ENCODE data around the gene TEAD1. TPM values are rescaled to one million over a fixed set of nuclear protein-coding genes. Genes with fewer than 3 reads are reported as not detected.

Gene TEAD1
- total and polyA plus RNA-seq, 9 of the 15 experiments (the other 6 are each of a cell fraction or from before 2014, with no cell fraction given) = 1.7 to 17.7 (median 10.8) TPM

DNA sequence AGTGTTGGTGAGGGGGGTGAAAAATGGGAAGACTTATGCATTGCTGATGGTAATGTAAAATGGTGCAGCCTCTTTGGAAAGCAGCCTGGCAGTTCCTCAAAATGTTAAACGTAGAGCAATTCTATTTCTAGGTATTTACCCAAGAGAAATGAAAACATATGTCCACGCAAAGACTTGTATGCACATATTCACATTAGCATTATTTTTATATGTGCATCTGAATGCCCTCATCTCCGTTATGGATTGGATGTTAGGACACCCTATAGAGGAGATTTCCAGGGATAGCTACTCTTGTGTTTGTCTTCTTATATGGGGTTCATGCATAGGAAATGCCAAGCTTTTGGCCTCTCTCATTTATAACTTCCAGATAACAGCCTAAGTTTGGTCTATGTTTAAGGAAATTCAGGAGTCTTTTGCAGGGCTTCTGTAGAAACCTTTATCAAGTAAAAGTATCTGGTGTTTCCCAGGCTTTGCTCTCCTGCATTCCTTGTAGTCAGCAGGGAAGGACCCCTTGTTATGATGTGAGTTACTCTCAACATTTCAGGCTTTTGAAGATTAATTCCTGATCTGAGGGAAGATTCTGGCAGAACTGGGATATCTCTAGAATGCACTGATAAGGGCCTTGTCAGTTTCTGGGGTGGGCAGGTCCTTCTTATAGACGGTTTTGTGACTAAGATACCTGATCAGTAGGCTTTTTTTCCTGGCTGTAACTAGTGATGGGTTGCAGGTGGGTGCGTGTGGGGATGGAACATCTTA, 116.8 kb downstream of the TEAD1 start:
- ChIA-PET CTCF (ENCODE audit: low intra/inter-chr PET ratio) (no interaction called here), POLR2A (interaction anchor here (0.7 to 1.1 kb wide), 3 partner anchors 12 to 44 kb away, joined by 3 read pairs; no protein-coding TSS in a partner anchor)
- Histone ChIP-seq H3K4me2 (ENCODE audit: insufficient read depth, low read length) (no peak overlapping the region), H3K9me1 (ENCODE audit: control insufficient read depth, insufficient read depth, low read length) (no peaks in the 10 kb centered on the region), H3K79me2 (ENCODE audit: control insufficient read depth, insufficient read depth, low read length) (no peaks in the 10 kb centered on the region), H3K9ac (ENCODE audit: insufficient read depth in 1 of 2, low read depth in 2 of 2, low read length in 2 of 2) (no peak overlapping the region), H2AFZ (ENCODE audit: low read depth, low read length) (no peak overlapping the region), H3K27ac (ENCODE audit: extremely low read depth, low read depth, low read length) (no peak overlapping the region), H3K9me3 (replicated peaks; ENCODE audit: control insufficient read depth, insufficient read depth, low read depth, low read length) (no peaks in the 10 kb centered on the region), H3K4me3 (no peak overlapping the region), H3K27me3 (ENCODE audit: control insufficient read depth in 2 of 2, insufficient read depth in 2 of 2, low read length in 2 of 2) (no peaks in the 10 kb centered on the region), H3K36me3 (ENCODE audit: control insufficient read depth, insufficient read depth, low read length) (no peaks in the 10 kb centered on the region), H4K20me1 (replicated peaks; ENCODE audit: control insufficient read depth, insufficient read depth, low read length) (no peaks in the 10 kb centered on the region), H3K4me1 (replicated peaks in 1 of 2; ENCODE audit: control insufficient read depth in 2 of 2, insufficient read depth in 2 of 2, low read length in 2 of 2) (peaks cover 11 to 14% of the 10 kb centered on the region in 2 experiments; a peak in 4 of 5 replicates)
- no peak for FAIRE-seq
- ATAC-seq = no peak
- TF ChIP-seq NR1H2 (CRISPR knock-in tag; IDR thresholded peaks at IDR 0.05) (no peak), ZNF609 (CRISPR knock-in tag; IDR thresholded peaks at IDR 0.05; ENCODE audit: borderline replicate concordance) (no peak), TRIM24 (IDR thresholded peaks at IDR 0.05) (no peak), ZNF511 (CRISPR knock-in tag; IDR thresholded peaks at IDR 0.05) (no peak), SMARCE1 (IDR thresholded peaks at IDR 0.05) (no peak), ZNF239 (CRISPR knock-in tag; IDR thresholded peaks at IDR 0.05) (peak; percentile 95), ZNF282 (CRISPR knock-in tag; IDR thresholded peaks at IDR 0.05) (no peak), HMG20B (CRISPR knock-in tag; IDR thresholded peaks at IDR 0.05) (no peak), SPI1 (IDR thresholded peaks at IDR 0.05; ENCODE audit: borderline replicate concordance, low read depth, low read length) (0 out of 2 replicates have a peak, but pooled peaks have one; percentile 28), CHD2 (IDR thresholded peaks at IDR 0.05; ENCODE audit: low read depth, low read length) (no peak), SUPT5H (IDR thresholded peaks at IDR 0.05) (no peak)
- TF ChIP-seq, protein P1, sequence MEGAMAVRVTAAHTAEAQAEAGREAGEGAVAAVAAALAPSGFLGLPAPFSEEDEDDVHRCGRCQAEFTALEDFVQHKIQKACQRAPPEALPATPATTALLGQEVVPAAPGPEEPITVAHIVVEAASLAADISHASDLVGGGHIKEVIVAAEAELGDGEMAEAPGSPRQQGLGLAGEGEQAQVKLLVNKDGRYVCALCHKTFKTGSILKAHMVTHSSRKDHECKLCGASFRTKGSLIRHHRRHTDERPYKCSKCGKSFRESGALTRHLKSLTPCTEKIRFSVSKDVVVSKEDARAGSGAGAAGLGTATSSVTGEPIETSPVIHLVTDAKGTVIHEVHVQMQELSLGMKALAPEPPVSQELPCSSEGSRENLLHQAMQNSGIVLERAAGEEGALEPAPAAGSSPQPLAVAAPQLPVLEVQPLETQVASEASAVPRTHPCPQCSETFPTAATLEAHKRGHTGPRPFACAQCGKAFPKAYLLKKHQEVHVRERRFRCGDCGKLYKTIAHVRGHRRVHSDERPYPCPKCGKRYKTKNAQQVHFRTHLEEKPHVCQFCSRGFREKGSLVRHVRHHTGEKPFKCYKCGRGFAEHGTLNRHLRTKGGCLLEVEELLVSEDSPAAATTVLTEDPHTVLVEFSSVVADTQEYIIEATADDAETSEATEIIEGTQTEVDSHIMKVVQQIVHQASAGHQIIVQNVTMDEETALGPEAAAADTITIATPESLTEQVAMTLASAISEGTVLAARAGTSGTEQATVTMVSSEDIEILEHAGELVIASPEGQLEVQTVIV (CRISPR knock-in tag; IDR thresholded peaks at IDR 0.05; ENCODE audit: borderline replicate concordance) = no peak
- intact Hi-C loops (cut with micrococcal nuclease) (no loop called here), in situ Hi-C loops (cut with MboI) (no loop called here)
- no peak for DNase-seq (ENCODE audit: extremely low read depth in 1 of 4, low spot score in 3 of 4)
- WGBS (ENCODE audit: insufficient coverage, low coverage, missing lambda C conversion rate) = 52% methylated on average over 5 of the region's 5 CpGs
- no TSS peak for BruUV-seq (replicated peaks)
